Measurements from ENCODE around the gene GALM.
"Not testable (repeated sequence)": the region's sequence is repeated elsewhere in the genome, so short reads cannot be mapped to it uniquely, and the experiment has no call there.

GALM gene

DNA sequence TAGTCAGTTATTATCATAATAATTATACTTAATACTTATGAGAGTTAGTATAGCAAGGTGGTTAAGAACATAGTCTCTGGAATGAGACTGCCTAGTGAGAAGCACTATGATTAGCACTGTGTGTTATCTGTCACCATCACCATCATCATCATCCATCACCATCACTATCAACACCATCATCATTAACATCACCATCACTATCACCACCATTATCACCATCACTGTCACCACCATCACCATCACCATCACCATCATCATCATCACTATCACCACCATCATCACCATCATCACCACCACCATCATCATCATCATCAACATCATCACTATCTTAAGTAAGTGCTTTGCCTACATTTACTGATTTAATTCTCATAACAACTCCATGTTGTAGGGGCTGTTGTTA is 45.6 kb downstream of the GALM start:
- DNase-seq (ENCODE audit: low read depth), result no peak

DNA sequence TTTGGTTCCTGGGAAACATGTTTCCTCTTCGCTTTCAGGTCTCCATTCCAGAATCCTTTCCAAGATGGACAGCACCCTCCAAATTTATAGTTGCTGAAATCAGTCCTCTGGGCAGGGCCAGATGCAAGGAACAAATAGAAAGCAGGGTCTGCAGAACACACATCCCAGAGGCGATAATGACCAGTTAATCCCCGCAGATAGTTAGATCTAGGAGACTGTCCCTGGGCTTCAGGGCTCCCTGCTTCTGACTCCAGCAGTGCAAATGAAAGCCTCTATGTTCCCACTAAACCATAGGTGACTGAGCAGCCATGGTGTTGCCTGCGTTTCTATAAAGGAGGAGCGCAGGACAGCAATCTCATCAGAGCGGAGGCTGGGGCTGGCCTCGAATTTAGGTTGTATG is 46.5 kb downstream of the GALM start:
- DNase-seq (ENCODE audit: low read depth), result no peak

DNA sequence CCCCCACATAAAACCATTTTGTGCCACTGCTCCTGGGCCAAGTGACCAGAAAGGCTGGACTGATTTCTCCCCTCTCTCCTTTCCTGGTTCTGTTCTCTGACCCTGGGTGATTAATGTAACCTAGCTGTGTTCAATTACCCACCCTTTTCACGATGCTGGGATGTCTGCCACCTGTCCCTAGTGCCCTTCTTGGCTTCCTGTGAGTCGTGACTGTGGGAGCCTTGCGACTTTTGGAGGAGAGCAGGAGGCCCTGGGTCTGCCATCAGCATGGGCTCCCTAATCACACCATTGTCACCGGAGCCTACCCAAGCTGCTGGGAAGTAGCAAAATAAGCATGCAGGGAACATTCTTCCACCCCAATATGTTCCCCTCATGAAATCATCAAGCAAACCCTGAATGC is 47.0 kb downstream of the GALM start:
- no peak for DNase-seq (ENCODE audit: low read depth)

- no peak for DNase-seq (ENCODE audit: low read depth)
Observed at GRCh38 chr2:38713338-38713737, 47.4 kb downstream of the GALM start.

GRCh38 chr2:38714941-38715340 is 49.0 kb downstream of the GALM start:
- not testable (repeated sequence) for DNase-seq (ENCODE audit: low read depth)

DNA sequence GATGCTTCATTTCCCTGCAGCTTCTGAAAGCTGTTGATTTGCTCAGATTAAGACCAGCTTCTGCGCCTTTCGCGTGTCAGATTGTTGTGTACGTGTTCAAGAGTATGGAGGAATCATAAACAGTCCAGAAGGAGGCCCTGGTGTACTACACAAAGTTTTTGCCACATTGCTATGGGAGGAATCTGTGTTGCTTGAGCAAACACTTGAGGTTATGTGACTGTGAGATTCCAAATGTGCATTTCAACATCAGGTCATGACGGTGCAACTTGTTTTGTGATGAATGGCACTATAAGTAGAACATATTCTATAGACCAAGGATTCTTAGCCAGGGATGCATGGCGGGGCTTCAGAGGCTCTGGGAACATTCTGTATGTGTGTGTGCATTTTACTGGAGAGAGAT is 50.3 kb downstream of the GALM start:
- DNase-seq (ENCODE audit: low read depth), result peak; percentile 79

- no peak for DNase-seq (ENCODE audit: low read depth)
Observed at GRCh38 chr2:38718601-38719000, 52.7 kb downstream of the GALM start.

GRCh38 chr2:38719706-38720105 is 53.8 kb downstream of the GALM start:
- DNase-seq (ENCODE audit: low read depth), result no peak

GRCh38 chr2:38720613-38721241 is 54.8 kb downstream of the GALM start:
- DNase-seq (ENCODE audit: low read depth), result peak; percentile 95

GRCh38 chr2:38722271-38723061 is 56.6 kb downstream of the GALM start:
- DNase-seq (ENCODE audit: low read depth), result no peak

- no peak for DNase-seq (ENCODE audit: low read depth)
Observed at GRCh38 chr2:38723173-38723572, 57.3 kb downstream of the GALM start.

DNA sequence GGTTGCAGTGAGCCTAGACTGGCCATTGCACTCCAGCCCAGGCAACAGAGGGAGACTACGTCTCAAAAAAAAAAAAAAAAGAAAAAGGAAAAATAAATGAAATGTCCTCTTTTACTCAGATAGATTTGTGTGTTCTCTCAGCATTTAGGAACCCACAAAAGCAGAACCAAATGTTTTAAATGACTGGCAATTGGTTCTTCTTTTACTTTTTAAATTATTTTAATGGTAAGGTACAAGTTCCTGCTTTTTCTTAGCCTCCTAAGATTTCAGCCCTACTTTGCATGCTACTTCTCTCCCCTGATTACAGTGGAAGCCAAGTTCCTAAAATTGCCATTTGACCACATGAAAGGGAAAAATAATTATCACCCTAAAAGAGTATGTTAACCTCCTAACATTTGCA is 61.7 kb downstream of the GALM start:
- DNase-seq (ENCODE audit: low read depth), result no peak

DNA sequence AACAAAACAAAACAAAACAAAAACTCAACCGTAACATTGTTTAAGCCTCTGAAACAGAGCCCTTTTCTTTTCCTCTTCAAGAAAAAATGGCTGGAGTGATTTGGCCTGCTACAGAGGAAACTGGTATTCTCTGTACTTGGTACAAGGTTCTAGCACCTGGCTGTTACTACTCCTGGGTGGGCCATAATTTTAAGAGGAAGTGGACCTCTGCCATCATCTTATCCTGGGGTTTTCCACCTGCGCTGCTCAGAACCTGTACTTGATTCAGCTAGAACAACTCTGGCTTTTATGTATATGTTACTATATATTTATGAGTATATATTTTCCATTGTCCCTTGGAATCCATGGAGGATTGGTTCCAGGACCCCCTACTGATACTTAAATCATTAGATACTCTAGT is 62.8 kb downstream of the GALM start:
- DNase-seq (ENCODE audit: low read depth), result no peak

- DNase-seq (ENCODE audit: low read depth), result no peak
Observed at GRCh38 chr2:38731090-38731489, 65.2 kb downstream of the GALM start.

- DNase-seq (ENCODE audit: low read depth), result no peak
Observed at GRCh38 chr2:38731684-38732221, 65.8 kb downstream of the GALM start.

DNA sequence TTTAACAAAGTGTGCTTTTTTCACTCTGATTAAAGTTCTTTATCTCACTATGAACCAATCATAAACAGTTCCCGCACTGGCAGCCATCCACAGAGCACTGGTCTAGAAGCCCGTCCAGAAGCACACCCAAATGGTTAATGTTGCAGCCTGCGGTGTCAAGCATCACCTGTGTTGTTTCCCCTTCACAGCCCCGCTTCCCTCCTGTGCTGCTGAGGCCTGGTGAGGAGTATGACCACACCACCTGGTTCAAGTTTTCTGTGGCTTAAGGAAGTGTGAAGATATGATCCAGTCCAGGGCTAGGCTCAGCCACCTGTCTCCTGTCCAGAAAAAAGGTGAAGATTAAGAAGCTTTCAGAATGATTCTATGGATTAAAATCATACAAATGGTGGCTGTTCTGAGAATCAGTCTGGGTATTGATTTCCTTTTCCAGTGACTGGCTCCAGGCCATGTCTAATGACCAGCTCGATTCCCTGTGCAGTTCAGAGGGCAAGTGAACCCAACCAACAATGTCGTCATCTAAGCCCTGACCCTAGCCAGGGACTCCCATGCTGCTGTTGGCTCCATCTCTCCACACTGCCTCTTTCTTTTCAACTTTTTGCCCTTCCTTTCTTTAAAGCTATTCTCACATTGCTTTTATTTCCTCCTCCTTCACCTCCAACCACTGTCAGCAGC is 67.5 kb downstream of the GALM start:
- no peak for DNase-seq (ENCODE audit: low read depth)

DNA sequence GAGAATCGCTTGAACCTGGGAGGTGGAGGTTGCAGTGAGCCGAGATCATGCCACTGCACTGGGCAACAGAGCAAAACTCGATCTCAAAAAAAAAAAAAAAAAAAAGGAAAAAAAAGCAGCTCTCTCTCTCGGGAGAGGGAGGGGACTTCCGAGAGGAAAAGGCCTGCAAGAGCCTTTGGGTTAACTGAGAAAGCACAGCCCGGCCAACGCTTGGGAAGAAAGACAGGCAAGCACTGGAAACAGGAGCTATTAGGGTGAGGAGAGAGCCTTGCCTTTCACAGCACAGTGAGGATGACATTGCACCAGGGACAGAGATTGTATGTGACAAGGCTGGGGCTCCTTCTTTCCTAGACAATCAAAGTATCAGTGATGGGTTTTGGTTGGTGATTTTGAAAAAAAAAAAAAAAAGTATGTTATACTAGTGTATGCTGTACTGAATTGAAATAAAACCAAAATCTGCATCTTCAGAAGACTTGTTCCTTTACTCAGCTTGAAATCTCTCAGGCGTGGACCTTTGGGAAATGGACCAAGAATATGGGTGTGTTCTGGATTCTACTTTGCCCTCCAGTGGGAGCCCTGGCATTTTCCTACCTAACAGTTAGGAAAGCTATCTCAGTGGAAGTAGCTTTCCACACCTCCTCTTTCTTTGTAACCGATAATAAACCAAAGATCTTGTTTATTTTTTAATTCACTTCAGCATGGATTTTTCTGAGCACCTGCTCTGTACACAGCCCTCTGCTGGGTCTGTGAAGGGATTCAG is 68.6 kb downstream of the GALM start:
- no peak for DNase-seq (ENCODE audit: low read depth)

GRCh38 chr2:38735999-38736320 is 70.0 kb downstream of the GALM start:
- DNase-seq (ENCODE audit: low read depth), result no peak

GRCh38 chr2:38737000-38737698 is 71.2 kb downstream of the GALM start:
- DNase-seq (ENCODE audit: low read depth), result not testable (repeated sequence)

GRCh38 chr2:38737925-38738324 is 72.0 kb downstream of the GALM start:
- DNase-seq (ENCODE audit: low read depth), result no peak

GRCh38 chr2:38739524-38739923 is 73.6 kb downstream of the GALM start:
- no peak for DNase-seq (ENCODE audit: low read depth)
